ENCODE data around the gene KRT33A. TPM values are rescaled to one million over a fixed set of nuclear protein-coding genes. Genes with fewer than 3 reads are reported as not detected.

KRT33A gene
- total and polyA plus RNA-seq, 2 experiments from 2014 or later = not detected

- Histone ChIP-seq H2AFZ (no peak overlapping the region), H3K4me2 (no peak overlapping the region), H3K9me3 (ENCODE audit: low read depth) (no peaks in the 10 kb centered on the region), H3K27ac (no peak overlapping the region), H3K9me2 (replicated peaks; ENCODE audit: insufficient read depth) (no peaks in the 10 kb centered on the region), H3K27me3 (no peaks in the 10 kb centered on the region), H3K4me3 (no peak overlapping the region), H3K4me1 (ENCODE audit: insufficient read depth) (no peaks in the 10 kb centered on the region), H3K79me2 (no peaks in the 10 kb centered on the region), H3K36me3 (replicated peaks; ENCODE audit: insufficient read depth, low read depth) (no peaks in the 10 kb centered on the region), H4K20me1 (ENCODE audit: insufficient read depth, poor library complexity, severe bottlenecking) (no peaks in the 10 kb centered on the region)
- TF ChIP-seq CTCF (IDR thresholded peaks at IDR 0.05; ENCODE audit: poor library complexity) (no peak), EZH2 (IDR thresholded peaks at IDR 0.05; ENCODE audit: borderline replicate concordance) (no peak), EZH2phosphoT487 (IDR thresholded peaks at IDR 0.05; ENCODE audit: low read depth, severe bottlenecking, unreplicated experiment) (no peak)
- no peak for DNase-seq (ENCODE audit: low spot score)
- WGBS (ENCODE audit: low lambda C conversion rate, missing lambda C conversion rate) = 43% methylated on average over 2 of the region's 2 CpGs
Measured at GRCh38 chr17:41391535-41391934, 40.9 kb upstream of the KRT33A start.

GRCh38 chr17:41390411-41390938, 39.8 kb upstream of the KRT33A start:
- no peak overlapping the region for H3K4me2 ChIP-seq
- H3K79me2 ChIP-seq = no peaks in the 10 kb centered on the region
- H3K27ac ChIP-seq = no peak overlapping the region
- H3K36me3 ChIP-seq (replicated peaks; ENCODE audit: insufficient read depth, low read depth) = no peaks in the 10 kb centered on the region
- no peak for DNase-seq (ENCODE audit: low spot score)
- no peak overlapping the region for H3K4me3 ChIP-seq
- H3K27me3 ChIP-seq = no peaks in the 10 kb centered on the region
- H3K9me3 ChIP-seq (ENCODE audit: low read depth) = no peaks in the 10 kb centered on the region
- no peaks in the 10 kb centered on the region for H3K4me1 ChIP-seq (ENCODE audit: insufficient read depth)
- H3K9me2 ChIP-seq (replicated peaks; ENCODE audit: insufficient read depth) = no peaks in the 10 kb centered on the region
- TF ChIP-seq EZH2phosphoT487 (IDR thresholded peaks at IDR 0.05; ENCODE audit: low read depth, severe bottlenecking, unreplicated experiment) = no peak
- no peak for TF ChIP-seq CTCF (IDR thresholded peaks at IDR 0.05; ENCODE audit: poor library complexity)
- no peak for TF ChIP-seq EZH2 (IDR thresholded peaks at IDR 0.05; ENCODE audit: borderline replicate concordance)
- H2AFZ ChIP-seq = no peak overlapping the region
- WGBS (ENCODE audit: low lambda C conversion rate, missing lambda C conversion rate) = 27% methylated on average over 7 of the region's 7 CpGs
- no peaks in the 10 kb centered on the region for H4K20me1 ChIP-seq (ENCODE audit: insufficient read depth, poor library complexity, severe bottlenecking)

GRCh38 chr17:41387670-41388069, 37.0 kb upstream of the KRT33A start:
- TF ChIP-seq EZH2 (IDR thresholded peaks at IDR 0.05; ENCODE audit: borderline replicate concordance) = no peak
- TF ChIP-seq EZH2phosphoT487 (IDR thresholded peaks at IDR 0.05; ENCODE audit: low read depth, severe bottlenecking, unreplicated experiment) = no peak
- TF ChIP-seq CTCF (IDR thresholded peaks at IDR 0.05; ENCODE audit: poor library complexity) = no peak
- Histone ChIP-seq H3K79me2 (no peaks in the 10 kb centered on the region), H3K4me3 (no peak overlapping the region)

More at GRCh38 chr17:41387670-41388069, 37.0 kb upstream of the KRT33A start:
- Histone ChIP-seq H3K27ac (no peak overlapping the region), H2AFZ (no peak overlapping the region), H3K36me3 (replicated peaks; ENCODE audit: insufficient read depth, low read depth) (no peaks in the 10 kb centered on the region), H3K9me3 (ENCODE audit: low read depth) (no peaks in the 10 kb centered on the region), H4K20me1 (ENCODE audit: insufficient read depth, poor library complexity, severe bottlenecking) (no peaks in the 10 kb centered on the region), H3K27me3 (no peaks in the 10 kb centered on the region), H3K9me2 (replicated peaks; ENCODE audit: insufficient read depth) (no peaks in the 10 kb centered on the region), H3K4me1 (ENCODE audit: insufficient read depth) (no peaks in the 10 kb centered on the region), H3K4me2 (no peak overlapping the region)
- no peak for DNase-seq (ENCODE audit: low spot score)
- WGBS (ENCODE audit: low lambda C conversion rate, missing lambda C conversion rate) = 84% methylated on average over 4 of the region's 4 CpGs
